NCI-H510A (cell line): ENCODE data around the gene TMX2.
A peak's percentile ranks its signal among the peaks of the same experiment; 100 is the strongest.
"Not testable (repeated sequence)": the region's sequence is repeated elsewhere in the genome, so short reads cannot be mapped to it uniquely, and the experiment has no call there.

Source experiments
- DNase-seq: peaks from one replicate; lab custom pipeline; 2025; lab: John Stamatoyannopoulos, UW

The TMX2 gene

DNA sequence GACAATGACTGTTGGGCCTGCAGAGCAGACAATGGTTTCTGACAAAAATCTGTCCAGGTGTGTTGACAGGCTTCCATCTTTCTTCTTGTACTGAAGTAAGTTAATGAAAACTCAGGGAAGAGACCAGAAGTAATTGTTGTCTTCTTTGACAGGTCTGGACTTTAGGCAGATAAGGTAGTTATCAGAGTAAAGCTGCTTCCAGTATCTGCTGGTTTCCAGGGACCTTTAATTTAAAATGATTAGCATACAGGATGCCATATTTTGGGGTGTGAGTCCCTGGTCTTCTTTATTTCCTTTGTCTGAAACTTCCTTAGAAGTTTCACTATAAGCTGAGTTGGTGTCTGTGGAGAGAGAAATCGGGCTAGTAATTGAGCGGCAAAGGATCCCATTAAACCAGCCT lies 1.4 kb downstream of the TMX2 start:
- no peak for DNase-seq

DNA sequence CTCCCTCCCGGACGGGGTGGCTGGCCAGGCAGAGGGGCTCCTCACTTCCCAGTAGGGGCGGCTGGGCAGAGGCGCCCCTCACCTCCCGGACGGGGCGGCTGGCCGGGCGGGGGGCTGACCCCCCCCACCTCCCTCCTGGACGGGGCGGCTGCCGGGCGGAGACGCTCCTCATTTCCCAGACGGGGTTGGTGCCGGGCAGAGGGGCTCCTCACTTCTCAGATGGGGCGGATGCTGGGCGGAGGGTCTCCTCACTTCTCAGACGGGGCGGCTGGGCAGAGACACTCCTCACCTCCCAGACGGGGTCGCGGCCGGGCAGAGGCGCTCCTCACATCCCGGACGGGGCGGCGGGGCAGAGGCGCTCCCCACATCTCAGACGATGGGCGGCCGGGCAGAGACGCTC lies 4.3 kb downstream of the TMX2 start:
- DNase-seq: not testable (repeated sequence)

DNA sequence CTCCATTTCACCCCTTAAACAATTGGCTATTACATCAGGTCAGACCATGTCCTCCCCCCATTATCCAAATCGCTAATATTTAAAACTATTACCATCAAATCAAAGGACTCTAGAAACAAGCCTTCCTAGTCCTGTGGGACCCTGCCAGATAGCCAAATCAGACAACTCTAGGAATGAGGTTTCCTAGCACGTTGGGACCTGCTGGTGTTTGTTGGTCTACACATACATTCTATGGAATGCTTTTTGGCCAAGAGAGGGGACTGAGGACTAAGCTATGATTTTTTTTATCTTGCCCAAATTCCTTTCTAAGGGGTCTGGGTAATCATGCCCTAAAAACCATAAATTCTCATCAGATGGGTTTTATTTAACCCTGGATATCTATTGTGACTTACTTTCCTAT lies 14.8 kb downstream of the TMX2 start:
- no peak for DNase-seq

DNA sequence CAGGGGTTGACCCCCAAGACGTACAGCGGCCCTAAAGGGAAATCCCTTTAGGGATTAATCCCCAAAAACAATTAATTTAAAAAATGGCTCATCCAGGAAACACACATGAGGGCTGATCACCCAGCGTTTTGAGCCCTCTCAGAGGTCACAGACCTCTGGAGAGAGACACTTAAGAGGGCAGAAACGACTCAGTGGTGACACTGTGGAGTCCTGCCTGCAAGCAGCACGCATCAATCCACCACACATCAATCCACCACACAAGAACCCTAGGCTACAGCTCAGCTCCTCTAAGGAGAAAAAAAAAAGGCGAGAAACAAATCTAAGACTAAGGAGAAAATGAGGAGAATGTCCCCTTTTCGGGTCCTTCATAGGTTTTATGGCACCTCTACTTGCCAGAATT lies 16.4 kb downstream of the TMX2 start:
- DNase-seq: no peak

DNA sequence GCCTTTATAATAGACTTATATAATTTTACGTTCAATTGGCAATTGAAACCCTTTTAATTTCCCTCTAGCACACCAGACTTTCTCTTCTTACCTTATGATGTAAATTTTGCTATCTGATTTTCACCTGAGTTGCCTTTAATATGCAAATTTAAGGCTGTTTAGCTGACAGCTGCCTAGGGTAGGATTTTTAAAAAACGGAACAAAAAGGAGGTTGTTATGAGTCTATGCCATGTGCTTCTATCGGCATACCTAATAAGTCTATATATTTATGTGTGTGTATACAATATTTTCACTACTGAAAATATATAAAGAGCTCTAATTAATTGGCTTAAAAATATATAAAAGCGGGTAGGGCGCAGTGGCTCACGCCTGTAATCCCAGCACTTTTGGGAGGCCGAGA lies 17.1 kb downstream of the TMX2 start:
- DNase-seq: no peak

DNA sequence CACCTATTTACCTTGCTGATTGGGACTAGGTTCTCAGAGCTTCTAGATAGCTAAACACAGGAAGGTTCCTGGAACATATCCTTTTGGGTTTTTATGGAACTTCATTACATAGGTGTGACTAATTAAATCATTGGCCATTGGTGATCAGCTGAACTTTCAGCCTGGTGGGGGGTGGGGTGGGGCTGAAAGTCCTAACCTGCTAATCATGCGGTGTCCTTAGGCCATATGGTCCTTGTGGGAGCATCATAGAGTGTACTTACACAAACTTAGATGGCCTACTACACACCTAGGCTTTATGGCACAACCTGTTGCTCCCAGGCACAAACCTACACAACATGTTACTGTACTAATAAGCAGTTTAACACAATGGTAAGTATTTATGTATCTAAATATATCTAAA lies 20.3 kb downstream of the TMX2 start:
- DNase-seq: no peak

DNA sequence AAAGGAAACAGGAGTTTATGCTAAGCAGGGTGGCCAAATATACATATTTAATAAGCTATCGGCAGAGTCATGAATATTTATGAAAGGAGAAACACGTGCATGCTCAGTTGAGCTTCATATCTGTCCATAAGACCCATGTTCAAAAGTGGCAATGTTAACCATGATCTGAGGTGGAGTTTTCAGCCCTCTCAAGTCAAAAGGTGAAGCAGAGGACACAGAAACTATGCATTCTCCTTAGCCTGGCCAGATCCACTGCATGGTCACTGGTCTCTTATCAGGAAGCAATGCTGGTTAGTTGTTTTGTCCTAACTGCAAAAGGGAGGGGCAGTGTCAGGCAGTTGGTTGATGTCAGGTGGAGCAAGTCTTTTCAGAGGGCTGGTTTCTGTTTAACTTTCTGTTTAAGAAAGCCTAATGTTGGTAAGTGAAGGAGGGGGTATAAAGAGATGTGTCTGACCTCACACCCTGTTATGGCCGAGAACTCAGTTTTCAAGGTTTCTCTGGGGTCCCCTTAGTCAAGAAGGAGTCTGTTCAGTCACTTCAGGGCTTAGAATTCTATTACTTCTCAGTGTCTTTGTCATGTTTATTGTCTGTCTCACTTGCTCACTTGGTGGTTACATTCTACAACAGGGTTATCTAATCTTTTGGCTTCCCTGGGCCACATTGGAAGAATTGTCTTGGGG lies 23.4 kb downstream of the TMX2 start:
- no peak for DNase-seq

DNA sequence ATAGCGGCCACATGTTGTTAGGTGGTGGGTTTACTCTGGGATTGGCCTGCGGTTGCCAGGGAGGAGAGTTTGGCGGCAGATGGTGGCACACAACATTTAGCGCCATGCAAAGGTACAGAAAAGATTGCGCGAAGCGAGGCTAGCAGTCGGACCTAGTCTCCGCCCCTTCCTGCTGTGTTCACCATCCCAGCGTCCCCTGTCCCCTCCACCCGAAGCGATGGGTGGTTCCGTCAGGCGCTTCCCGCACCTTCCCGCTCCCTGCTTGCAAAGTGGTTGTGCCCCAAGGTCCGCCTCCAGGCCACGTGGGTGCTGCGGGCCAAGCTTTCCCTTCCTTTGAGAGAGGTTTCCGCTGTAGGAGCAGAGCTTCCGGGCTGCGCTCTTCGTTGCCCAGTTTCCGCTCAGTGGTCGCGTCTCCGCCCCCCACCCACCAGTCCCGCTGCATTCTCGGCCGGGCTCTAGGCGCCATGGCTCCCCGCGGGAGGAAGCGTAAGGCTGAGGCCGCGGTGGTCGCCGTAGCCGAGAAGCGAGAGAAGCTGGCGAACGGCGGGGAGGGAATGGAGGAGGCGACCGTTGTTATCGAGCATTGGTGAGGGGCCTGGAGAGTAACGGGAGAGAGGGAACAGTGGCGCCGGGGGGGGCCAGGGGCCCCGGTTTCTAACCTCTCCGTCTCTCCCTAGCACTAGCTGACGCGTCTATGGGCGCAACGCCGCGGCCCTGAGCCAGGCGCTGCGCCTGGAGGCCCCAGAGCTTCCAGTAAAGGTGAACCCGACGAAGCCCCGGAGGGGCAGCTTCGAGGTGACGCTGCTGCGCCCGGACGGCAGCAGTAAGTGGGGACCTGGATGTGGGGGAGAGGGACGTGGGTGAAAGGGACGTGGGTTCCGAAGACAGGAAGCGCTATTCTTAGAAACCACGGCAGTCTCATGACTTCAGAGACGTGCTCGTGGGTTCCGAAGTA lies 29.0 kb downstream of the TMX2 start, which contains the start of gene SELENOH:
Gene SELENOH (plus strand): TSS at position 360 of the 955 bp plus-strand sequence. CDS start 105 bp downstream, at position 465.
- DNase-seq: peak; percentile 96

DNA sequence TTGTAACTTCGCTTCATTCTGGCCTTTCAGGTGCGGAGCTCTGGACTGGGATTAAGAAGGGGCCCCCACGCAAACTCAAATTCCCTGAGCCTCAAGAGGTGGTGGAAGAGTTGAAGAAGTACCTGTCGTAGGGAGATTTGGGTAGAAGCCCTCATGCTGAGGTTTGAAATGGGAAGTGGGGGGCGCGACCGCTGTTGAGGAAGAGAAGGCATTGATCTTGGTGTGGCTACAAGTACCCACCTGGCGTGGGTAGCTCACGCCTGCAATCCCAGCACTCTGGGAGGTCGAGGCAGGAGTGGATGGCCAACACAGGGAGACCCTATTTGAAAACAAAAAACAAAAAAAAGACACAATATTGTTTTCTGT lies 29.7 kb downstream of the TMX2 start:
- no peak for DNase-seq

DNA sequence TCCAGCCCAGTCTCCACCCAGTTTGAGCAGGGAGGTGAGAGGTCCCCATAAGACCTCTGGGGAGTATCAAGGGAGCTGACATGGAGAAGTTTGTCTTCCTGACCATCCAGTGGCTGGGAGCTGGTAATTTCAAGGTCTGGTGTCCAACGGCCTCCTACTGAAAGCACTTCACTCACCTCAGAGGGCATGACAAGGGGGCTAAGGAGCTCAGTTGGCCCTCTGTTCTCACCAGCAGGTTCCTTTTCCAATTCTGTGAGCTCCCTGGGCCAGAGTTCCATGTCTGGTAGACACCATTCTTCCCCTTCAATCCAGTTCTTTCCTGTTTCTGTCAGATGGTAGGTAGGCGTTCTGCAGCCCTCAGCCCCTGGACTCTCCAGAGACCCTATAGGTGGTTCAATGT lies 32.0 kb downstream of the TMX2 start:
- DNase-seq: no peak

DNA sequence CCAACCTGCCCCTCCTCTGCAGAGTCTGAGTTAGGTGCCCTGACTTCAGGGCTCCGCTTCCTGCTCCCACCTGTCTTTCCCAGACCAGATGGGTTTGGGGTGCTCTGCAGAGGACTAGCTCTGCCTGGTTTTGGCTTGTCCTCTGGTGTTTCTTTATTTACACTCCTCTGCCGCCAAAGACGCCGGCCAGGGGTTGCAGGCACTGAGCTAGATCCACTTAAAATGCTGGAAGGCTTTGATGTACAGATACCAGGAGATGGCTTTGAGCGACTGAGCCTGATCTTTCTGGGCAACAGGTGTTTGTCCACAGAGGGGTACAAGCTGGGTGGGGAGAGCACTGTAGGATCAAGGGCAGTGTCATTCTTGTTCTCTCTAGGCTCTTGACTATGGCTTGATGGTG lies 32.8 kb downstream of the TMX2 start:
- DNase-seq: no peak

DNA sequence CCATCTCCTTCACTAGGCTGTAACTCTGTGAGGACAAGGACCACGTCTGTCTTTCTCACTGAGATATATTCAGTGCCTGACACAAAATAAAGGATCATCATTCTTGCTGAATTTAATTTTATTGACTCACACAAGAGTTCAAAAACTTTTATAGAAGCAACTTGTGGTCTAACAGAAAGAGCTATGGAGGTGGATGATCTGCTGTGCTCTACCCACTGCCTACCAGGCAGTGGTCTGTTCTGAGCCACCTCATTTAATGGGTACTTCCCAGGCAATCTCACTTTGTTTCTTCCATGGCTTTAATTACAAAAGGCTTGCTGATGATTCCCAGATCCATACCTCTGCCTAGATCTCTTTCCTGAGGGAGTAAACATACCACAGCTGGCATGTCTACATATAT lies 34.5 kb downstream of the TMX2 start:
- DNase-seq: no peak

DNA sequence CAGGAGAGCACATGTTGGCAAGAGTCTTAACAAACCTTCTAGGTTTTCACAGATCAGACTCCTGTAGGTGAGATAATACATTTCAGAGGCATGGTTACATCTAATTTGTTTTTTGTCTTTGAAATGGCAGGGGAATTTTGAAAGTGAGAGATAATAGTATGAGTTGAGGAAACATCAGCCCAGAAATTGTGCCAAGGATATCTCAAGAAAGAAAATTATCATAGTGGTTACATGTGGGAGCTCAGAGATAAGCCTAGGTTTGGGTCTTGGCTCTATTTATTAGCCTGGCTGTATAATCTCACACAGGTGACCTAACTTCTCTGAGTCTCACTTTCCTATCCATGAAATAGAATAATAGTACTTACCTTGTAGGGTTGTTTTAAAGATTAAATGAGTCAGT lies 38.8 kb downstream of the TMX2 start:
- DNase-seq: no peak

DNA sequence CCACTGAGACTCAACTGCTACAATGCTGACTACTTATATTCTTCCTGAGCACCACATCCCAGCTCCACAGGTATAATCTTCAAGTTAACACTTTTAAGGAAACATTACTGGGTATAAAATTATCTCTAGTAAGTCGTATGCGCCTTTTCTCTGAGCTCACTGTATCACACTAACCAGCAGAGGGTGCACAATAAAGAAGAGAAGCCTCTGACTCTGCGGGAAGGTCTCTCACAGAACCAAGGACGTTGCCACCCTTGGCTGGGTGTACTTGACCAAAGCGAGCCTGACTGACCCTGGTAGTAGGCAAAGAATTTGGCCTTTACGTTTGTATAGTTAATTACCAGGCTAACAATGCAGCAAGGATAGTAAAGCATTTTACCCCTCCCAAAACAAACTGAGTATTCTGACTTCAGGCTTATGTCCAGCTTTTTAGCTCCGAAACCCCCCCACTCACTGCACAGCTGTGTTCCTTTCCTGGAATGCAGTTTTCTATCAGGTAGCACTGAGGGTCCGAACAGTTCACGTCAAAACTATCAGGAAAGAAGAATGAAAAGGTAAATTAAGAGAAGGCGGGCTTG lies 39.4 kb downstream of the TMX2 start, which contains the start of gene BTBD18:
Gene BTBD18 (minus strand): TSS at position 144 of the 578 bp plus-strand sequence. CDS start 631 bp downstream, outside the sequence.
- DNase-seq: peak; percentile 30

DNA sequence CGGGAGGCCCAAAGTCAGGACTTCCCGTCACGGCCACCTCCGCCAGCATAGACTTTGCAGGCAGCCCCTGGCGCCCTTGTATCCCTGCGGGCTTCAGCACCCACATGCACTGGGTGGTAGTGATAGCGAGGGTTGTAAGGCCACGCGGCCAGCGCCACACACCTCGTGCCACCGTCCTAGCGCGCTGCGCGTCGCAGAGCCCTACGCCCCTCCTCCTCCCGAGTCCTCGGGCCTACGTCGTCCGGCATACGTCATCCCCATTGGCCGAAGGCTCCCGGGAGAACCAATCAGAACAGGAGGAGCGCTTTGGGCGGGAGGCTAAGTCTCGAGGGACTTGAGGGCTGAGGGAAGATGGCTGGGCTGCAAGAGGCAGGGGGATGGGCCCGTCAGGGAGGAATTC lies 40.6 kb downstream of the TMX2 start:
- DNase-seq: no peak

DNA sequence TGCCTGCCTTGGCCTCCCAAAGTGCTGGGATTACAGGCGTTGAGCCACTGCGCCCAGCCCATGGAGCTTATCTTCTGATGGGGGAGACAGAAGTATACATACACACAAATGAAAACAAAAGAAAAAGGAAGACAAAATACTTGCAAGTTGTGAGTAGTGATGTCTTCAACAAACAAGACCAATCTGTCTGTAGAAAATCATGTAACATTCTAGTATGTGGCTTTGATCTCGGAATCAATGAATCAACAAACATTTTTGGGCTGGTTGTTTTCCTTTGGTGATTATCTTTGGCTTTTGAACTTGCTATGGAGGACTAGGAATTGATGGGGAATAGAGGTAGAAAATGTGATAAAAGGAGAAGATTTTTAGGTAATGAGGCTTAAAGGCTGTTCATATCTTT lies 45.8 kb downstream of the TMX2 start:
- DNase-seq: no peak

DNA sequence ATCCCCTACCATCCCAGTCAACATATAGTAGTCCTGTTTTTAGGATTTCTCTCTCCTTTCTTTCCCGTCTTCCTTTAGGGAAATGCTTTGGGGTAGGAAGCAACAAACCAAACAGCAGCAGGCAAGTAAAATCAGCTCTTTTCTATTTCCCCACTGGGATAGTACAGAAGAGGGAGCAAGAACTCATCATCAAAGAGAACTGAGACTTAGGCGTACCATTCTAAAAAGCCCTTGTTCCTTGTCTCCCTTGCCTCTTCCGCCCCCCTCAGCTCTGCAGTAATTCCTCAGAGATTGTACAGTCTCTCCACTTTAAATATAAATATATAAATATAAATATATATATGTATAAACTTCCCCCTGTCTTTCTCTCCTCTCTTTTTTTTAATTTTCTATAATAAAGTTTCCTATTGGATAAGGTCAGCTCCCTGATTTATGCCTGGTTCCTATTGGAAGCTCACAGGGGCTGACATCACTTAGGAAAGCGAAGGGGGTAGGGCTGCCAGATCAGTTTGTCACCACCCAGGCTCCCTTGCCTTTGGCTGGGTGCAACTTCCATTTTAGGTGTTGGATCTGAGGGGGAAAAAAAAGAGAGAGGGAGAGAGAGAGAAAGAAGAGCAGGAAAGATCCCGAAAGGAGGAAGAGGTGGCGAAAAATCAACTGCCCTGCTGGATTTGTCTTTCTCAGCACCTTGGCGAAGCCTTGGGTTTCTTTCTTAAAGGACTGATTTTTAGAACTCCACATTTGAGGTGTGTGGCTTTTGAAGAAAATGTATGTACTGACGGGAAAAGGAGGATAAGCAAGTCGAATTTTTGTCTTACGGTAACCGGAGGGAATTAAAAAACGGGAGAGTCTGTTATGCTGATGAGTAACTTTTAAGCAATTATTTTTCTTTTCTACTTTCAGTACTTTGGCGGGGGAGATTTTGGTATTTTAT lies 49.2 kb downstream of the TMX2 start, which contains the start of gene CTNND1:
Gene CTNND1 (plus strand): TSS at position 502 of the 934 bp plus-strand sequence. CDS start 29,677 bp downstream, outside the sequence.
- peak; percentile 89 for DNase-seq

DNA sequence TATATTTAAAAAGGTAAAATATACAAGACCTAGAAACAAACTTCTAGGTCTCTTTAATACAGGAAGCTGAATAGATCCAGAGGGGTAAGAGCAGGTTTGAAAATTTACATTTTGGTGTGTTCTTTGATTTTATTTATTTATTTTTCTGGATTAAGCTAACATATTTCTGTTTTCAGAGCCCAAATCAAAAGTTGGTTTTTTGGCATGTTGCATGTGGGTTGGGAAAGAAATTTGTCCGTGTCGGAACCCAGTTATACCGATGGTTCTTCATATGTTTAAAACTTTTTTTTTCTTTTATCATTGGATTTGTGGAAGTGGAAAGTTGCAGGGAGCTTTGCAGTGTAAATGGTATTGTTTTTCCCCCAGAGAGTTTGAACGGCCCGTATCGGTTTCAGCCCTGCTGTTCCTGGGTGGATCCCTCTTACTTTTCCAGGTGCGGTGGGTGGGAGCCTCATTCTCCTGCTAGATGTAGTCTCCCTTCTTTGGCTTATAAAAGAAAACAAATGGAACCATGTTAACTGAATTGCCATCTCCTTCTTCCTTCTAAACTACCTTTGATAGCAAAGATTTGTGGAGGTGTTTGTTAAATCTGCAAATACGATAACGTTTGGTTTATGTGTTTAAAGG lies 50.0 kb downstream of the TMX2 start:
- no peak for DNase-seq

DNA sequence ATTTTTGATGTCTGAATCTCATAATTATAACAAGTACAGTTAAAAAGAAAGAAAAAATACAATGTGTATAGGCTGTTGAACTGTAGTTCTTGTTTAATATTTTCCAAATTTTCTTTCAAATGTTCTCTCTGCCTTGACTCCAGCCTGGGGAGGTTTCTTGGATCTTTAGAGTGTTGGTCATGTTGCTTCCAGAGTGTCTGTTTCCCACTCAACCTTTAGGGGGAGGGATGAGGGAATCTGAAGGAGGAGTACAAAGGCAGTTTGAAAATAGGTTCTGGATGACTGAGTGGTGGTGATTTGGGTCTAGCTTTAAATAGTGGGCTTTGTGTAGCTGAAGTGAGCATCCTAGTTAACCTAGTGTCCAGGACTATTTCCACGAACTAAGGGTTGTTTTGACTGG lies 51.2 kb downstream of the TMX2 start:
- DNase-seq: no peak

DNA sequence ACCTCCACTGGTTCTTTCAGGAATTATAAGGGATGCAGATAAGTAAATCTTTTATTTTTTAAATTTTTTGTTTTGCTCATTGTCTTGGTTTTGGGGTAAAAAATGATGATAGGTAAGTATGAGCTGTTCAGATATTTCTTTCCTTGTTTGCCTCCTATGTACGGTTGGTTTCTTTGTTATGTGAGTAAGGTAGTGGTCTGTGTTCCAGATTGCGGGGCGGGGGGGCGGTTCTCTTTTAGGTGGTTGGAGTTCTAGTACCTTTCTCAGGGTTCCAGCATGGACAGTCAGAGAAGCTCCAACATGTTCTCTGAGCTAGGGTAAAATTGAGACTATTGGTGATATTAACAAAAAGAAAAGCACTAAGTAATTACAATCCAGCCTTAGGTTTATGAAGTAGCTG lies 51.6 kb downstream of the TMX2 start:
- DNase-seq: no peak

DNA sequence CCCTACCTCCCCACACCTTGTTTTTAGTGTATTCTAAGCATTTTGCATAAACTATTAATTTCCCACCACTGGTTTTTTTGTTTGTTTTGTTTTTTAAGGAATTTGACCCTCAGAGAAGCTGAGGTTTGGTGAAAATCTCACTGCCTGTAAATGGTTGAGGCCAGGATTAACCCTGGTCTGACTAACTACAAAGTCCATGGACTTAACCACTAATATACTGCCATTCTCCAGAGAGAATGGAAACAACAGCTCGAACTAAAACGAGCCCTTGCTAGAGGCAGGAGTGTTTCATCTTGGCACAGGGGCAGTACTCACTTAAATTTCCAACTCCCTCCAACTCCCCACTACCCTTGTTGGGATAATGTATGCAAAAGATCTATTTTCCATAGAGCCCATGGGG lies 52.2 kb downstream of the TMX2 start:
- no peak for DNase-seq
